Neural cell (in vitro differentiated cells): ENCODE data around the gene KIF20B.

ENCODE experiments used
- EP300 ChIP-seq: fragments of 450-650 bp; conservative IDR thresholded peaks from 2 replicates; pipeline ENCODE4 v1.6.1; 2014; ENCODE audit warnings: antibody characterized with exemption, mild to moderate bottlenecking, moderate library complexity; ENCODE audit not compliant: poor library complexity, severe bottlenecking
- EZH2 ChIP-seq: fragments of 200-600, 300-800 bp; shearing (Covaris generic), sonication (generic); IDR thresholded peaks from 2 replicates; pipeline ENCODE4 v1.6.1; 2014; ENCODE audit warnings: antibody characterized with exemption, low read length, borderline replicate concordance, mild to moderate bottlenecking; ENCODE audit not compliant: insufficient read depth, poor library complexity, severe bottlenecking
- MXI1 ChIP-seq: fragments of 450-650 bp; conservative IDR thresholded peaks from 2 replicates; pipeline ENCODE4 v1.6.1; 2014; ENCODE audit warnings: antibody characterized with exemption, mild to moderate bottlenecking; ENCODE audit not compliant: poor library complexity, severe bottlenecking
- POLR2AphosphoS5 ChIP-seq: IDR thresholded peaks from 2 replicates; pipeline ENCODE4 v1.6.1; 2012
- RAD21 ChIP-seq: fragments of 450-650 bp; conservative IDR thresholded peaks from 2 replicates; pipeline ENCODE4 v1.6.1; 2014; ENCODE audit warnings: antibody characterized with exemption, mild to moderate bottlenecking, moderate library complexity
- REST ChIP-seq: IDR thresholded peaks from 2 replicates; pipeline ENCODE4 v1.6.1; 2012; ENCODE audit warnings: borderline replicate concordance
- SMC3 ChIP-seq: fragments of 450-650 bp; conservative IDR thresholded peaks from 2 replicates; pipeline ENCODE4 v1.6.1; 2014; ENCODE audit warnings: antibody characterized with exemption, mild to moderate bottlenecking, moderate library complexity; ENCODE audit not compliant: poor library complexity
- TAF1 ChIP-seq: IDR thresholded peaks from 2 replicates; pipeline ENCODE4 v1.6.1; 2012; ENCODE audit warnings: low read depth
- TF ChIP-seq, protein P1 (sequence below): fragments of 450-650 bp; IDR thresholded peaks from 2 replicates; pipeline ENCODE4 v1.5.1; 2014; ENCODE audit warnings: antibody characterized with exemption, mild to moderate bottlenecking, moderate library complexity; ENCODE audit not compliant: poor library complexity, severe bottlenecking

GRCh38 chr10:89655722-89656121, 45.7 kb upstream of the KIF20B start:
- TF ChIP-seq, protein P1, sequence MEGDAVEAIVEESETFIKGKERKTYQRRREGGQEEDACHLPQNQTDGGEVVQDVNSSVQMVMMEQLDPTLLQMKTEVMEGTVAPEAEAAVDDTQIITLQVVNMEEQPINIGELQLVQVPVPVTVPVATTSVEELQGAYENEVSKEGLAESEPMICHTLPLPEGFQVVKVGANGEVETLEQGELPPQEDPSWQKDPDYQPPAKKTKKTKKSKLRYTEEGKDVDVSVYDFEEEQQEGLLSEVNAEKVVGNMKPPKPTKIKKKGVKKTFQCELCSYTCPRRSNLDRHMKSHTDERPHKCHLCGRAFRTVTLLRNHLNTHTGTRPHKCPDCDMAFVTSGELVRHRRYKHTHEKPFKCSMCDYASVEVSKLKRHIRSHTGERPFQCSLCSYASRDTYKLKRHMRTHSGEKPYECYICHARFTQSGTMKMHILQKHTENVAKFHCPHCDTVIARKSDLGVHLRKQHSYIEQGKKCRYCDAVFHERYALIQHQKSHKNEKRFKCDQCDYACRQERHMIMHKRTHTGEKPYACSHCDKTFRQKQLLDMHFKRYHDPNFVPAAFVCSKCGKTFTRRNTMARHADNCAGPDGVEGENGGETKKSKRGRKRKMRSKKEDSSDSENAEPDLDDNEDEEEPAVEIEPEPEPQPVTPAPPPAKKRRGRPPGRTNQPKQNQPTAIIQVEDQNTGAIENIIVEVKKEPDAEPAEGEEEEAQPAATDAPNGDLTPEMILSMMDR = no peak
- TF ChIP-seq RAD21 = no peak
- TF ChIP-seq SMC3 = no peak
- no peak for TF ChIP-seq POLR2AphosphoS5
- TF ChIP-seq TAF1 = no peak
- no peak for TF ChIP-seq EZH2
- TF ChIP-seq EP300 = no peak
- TF ChIP-seq MXI1 = no peak
- TF ChIP-seq REST = no peak
